Measurements from ENCODE around the gene ZDHHC11B. TPM values are rescaled to one million over a fixed set of nuclear protein-coding genes. Genes with fewer than 3 reads are reported as not detected.
"Not testable (repeated sequence)": the region's sequence is repeated elsewhere in the genome, so short reads cannot be mapped to it uniquely, and the experiment has no call there.

ZDHHC11B gene
- total RNA-seq, 2 experiments from 2014 or later, result 0.35 to 0.87 TPM

- Mint-ChIP-seq H3K27me3 (no peaks in the 10 kb centered on the region), H3K9me3 (no peaks in the 10 kb centered on the region), H3K4me3 (no peak overlapping the region), H3K36me3 (ENCODE audit: low read depth) (no peaks in the 10 kb centered on the region), H3K4me1 (no peaks in the 10 kb centered on the region), H3K27ac (no peak overlapping the region)
- ChIA-PET CTCF (no interaction called here), POLR2A (no interaction called here)
- DNase-seq, result no peak
Measured at GRCh38 chr5:749101-749670, 35.3 kb downstream of the ZDHHC11B start.

- H3K27me3 Mint-ChIP-seq; H3K36me3 Mint-ChIP-seq (ENCODE audit: low read depth); H3K4me1 Mint-ChIP-seq; H3K9me3 Mint-ChIP-seq; CTCF ChIA-PET; DNase-seq; POLR2A ChIA-PET; H3K27ac Mint-ChIP-seq; H3K4me3 Mint-ChIP-seq: not testable (repeated sequence)
Measured at GRCh38 chr5:748011-748980, 36.2 kb downstream of the ZDHHC11B start.

GRCh38 chr5:747303-747844 lies 37.2 kb downstream of the ZDHHC11B start:
- H3K4me3 Mint-ChIP-seq; CTCF ChIA-PET; H3K36me3 Mint-ChIP-seq (ENCODE audit: low read depth); H3K27me3 Mint-ChIP-seq; DNase-seq; H3K27ac Mint-ChIP-seq; H3K9me3 Mint-ChIP-seq; POLR2A ChIA-PET; H3K4me1 Mint-ChIP-seq: not testable (repeated sequence)

- no peak for DNase-seq
- CTCF ChIA-PET, result no interaction called here
- POLR2A ChIA-PET, result no interaction called here
- Mint-ChIP-seq H3K9me3 (no peaks in the 10 kb centered on the region), H3K4me1 (no peaks in the 10 kb centered on the region), H3K36me3 (ENCODE audit: low read depth) (no peaks in the 10 kb centered on the region), H3K27me3 (peaks cover 9% of the 10 kb centered on the region), H3K27ac (no peak overlapping the region), H3K4me3 (no peak overlapping the region)
Measured at GRCh38 chr5:746258-746761, 38.2 kb downstream of the ZDHHC11B start.

DNA sequence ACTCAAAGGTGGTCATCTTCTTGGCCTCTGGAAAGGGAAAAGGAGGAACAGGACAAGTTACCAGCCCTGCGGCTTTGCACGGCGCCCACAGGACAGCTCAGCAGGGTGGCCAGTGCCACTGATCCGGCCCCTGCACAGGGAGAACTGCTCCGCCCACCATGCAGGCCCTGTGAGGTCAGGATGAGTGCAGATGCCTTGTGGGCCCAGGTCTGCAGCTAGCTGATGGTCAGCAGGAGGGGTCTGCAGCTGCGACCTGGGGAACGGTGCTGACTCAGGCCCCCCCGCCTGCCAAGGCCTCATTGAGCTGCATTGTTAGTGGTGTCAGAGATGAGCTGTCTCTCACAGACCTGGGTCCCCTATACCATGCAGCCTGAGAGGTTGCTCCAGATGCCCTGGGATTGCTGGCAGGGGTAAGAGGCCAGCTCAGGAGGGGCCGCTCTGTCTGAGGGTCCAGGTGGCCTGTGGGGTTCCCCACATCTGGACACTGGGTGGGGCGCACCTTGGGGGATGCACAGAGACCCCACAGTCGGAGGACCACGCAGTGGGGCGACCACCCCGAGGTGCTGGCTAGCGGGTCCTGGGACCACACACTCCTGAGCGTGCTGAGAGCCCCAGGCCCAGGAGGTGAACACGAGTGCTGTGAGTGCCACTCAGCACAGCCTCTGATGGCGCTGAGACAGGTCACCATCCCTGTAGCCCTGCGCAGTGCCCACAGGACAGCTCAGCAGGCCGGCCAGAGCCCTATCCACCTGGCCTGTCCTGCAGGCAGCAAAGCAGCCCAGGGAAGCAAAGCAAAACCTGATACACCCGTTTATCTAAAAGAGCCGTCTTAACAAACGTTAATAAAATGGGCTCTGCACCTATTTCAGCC lies 39.0 kb downstream of the ZDHHC11B start:
- H3K27me3 Mint-ChIP-seq; DNase-seq; POLR2A ChIA-PET; H3K27ac Mint-ChIP-seq; H3K36me3 Mint-ChIP-seq (ENCODE audit: low read depth); CTCF ChIA-PET; H3K4me3 Mint-ChIP-seq; H3K9me3 Mint-ChIP-seq; H3K4me1 Mint-ChIP-seq: not testable (repeated sequence)

DNA sequence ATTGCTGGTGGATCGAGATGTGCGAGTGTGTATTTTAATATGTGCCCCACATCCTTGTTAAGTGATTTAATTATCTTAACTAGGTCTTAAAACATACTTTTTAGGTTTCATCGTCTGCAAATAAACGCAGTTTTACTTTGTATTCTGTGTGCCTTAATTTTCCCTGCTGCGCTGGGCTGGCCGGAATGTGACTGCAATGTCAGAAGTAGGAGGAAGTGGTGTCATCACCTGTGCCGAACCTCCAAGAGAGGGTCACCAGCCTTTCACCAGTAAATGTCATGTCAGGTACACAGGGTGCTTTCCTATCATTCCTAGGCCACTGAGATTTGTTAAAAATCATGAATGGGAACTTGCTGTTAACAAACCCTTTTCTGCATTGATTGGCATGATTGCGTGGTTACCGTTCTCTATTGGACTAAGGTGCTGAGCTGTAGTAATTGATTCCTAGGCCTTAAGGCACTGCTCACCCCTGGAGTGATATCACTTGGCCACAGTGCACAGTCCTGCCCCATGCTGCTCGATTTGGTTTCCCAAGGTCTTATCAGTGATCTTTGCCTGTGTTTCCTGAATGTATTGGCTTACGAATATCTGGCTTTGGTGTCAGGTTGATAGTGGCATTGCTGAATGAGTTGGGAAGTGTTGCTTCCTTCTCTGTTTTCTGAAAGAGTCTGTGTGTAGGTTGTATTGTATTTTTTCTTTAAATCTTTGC lies 40.7 kb downstream of the ZDHHC11B start:
- H3K4me1 Mint-ChIP-seq; H3K27ac Mint-ChIP-seq; CTCF ChIA-PET; H3K36me3 Mint-ChIP-seq (ENCODE audit: low read depth); DNase-seq; H3K9me3 Mint-ChIP-seq; POLR2A ChIA-PET; H3K4me3 Mint-ChIP-seq: not testable (repeated sequence)
- H3K27me3 Mint-ChIP-seq, result peaks cover 14% of the 10 kb centered on the region

DNA sequence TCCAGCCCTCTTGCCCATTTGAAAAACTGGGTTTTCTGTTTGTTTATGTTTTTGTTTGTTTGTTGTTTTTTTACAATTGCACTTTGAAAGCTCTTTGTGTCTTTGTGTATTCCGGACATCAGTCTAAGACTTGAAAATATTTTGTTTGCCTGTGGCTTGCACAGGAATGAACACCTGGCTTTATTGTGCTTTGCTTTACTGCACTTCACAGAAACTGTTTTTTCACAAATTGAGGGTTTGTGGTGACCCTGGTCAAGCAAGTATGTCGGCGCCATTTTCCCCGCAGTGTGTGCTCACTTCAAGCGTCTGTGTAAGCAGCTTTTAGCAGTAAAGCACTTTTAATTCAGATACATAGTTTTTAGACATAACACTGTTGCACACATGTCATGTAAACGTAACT lies 42.3 kb downstream of the ZDHHC11B start:
- DNase-seq; H3K36me3 Mint-ChIP-seq (ENCODE audit: low read depth); H3K9me3 Mint-ChIP-seq; POLR2A ChIA-PET; H3K27ac Mint-ChIP-seq; CTCF ChIA-PET; H3K4me1 Mint-ChIP-seq; H3K4me3 Mint-ChIP-seq: not testable (repeated sequence)
- H3K27me3 Mint-ChIP-seq, result peaks cover 19% of the 10 kb centered on the region

GRCh38 chr5:734145-734544 lies 50.4 kb downstream of the ZDHHC11B start:
- H3K27me3 Mint-ChIP-seq, result peaks cover 17% of the 10 kb centered on the region
- H3K9me3 Mint-ChIP-seq; H3K27ac Mint-ChIP-seq; H3K36me3 Mint-ChIP-seq (ENCODE audit: low read depth); H3K4me1 Mint-ChIP-seq; CTCF ChIA-PET; DNase-seq; POLR2A ChIA-PET; H3K4me3 Mint-ChIP-seq: not testable (repeated sequence)

GRCh38 chr5:732754-733454 lies 51.6 kb downstream of the ZDHHC11B start:
- H3K4me1 Mint-ChIP-seq; H3K9me3 Mint-ChIP-seq; H3K27ac Mint-ChIP-seq; CTCF ChIA-PET; H3K36me3 Mint-ChIP-seq (ENCODE audit: low read depth); DNase-seq; POLR2A ChIA-PET; H3K4me3 Mint-ChIP-seq: not testable (repeated sequence)
- peaks cover 15% of the 10 kb centered on the region for H3K27me3 Mint-ChIP-seq

DNA sequence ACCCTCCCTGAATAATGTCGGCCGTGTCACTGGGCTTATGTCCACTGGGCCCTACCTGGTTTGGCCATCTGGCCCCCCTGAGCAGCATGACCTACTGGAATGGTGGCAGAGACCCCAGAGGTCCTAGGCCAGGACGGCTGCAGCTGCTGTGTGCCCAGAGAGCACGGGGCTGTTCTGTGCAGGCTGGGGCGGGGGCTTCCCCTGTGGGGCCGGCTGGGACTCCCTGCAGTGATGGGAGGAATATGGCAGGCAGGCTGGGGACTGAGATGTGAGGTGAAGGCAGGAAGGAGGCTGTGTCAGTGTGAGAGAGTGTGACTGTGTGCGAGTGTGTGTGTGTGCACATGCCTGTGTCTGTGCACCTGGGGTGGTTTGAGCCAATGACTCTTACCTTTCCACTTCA lies 55.3 kb downstream of the ZDHHC11B start:
- H3K27me3 Mint-ChIP-seq; H3K4me1 Mint-ChIP-seq; CTCF ChIA-PET; POLR2A ChIA-PET; H3K27ac Mint-ChIP-seq; H3K9me3 Mint-ChIP-seq; H3K4me3 Mint-ChIP-seq; DNase-seq; H3K36me3 Mint-ChIP-seq (ENCODE audit: low read depth): not testable (repeated sequence)

GRCh38 chr5:727087-727486 lies 57.4 kb downstream of the ZDHHC11B start:
- H3K4me3 Mint-ChIP-seq; DNase-seq; H3K36me3 Mint-ChIP-seq (ENCODE audit: low read depth); POLR2A ChIA-PET; H3K27me3 Mint-ChIP-seq; H3K27ac Mint-ChIP-seq; H3K4me1 Mint-ChIP-seq; H3K9me3 Mint-ChIP-seq: not testable (repeated sequence)
- CTCF ChIA-PET, result interaction anchor here (0.6 kb wide), 1 partner anchor 167 kb away, joined by 3 read pairs; no protein-coding TSS in a partner anchor

DNA sequence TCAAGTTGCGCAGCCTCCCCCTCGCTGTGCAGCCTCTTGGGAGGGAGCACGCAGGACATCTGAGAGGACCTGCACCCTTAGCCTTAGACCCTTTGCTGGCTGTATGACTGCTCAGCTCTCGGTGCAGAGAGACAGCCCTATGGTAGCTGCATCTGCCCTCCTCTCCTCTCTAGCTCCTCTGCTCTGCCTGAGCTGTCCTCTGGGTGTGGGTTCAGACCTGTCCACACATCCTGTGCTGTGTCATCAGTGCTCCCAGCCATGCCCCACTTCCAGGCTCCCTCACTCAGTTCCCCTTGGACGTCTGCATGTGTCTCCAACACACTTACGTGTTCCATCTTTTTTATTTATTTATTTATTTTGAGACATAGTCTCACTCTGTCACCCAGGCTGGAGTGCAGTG lies 60.7 kb downstream of the ZDHHC11B start:
- H3K27ac Mint-ChIP-seq; H3K4me1 Mint-ChIP-seq; CTCF ChIA-PET; H3K36me3 Mint-ChIP-seq (ENCODE audit: low read depth); POLR2A ChIA-PET; DNase-seq; H3K9me3 Mint-ChIP-seq; H3K4me3 Mint-ChIP-seq: not testable (repeated sequence)
- H3K27me3 Mint-ChIP-seq, result peaks cover 22% of the 10 kb centered on the region

Data from activated CD4-positive, alpha-beta T cell treated with anti-CD3 and anti-CD28 coated beads, Interleukin-2, amount 10 ng/mL, durations not matched to agents 7 days and 5 days (primary cell).